DOHH2 (cell line): ENCODE measurements around the gene CCDC85C.

Experiments used
- H3F3A ChIP-seq: fragments of 200-600 bp; sonication (generic), shearing (Covaris generic); 2 replicates; pipeline ENCODE4 v1.6.0; 2016; ENCODE audit warnings: antibody characterized with exemption, mild to moderate bottlenecking; ENCODE audit not compliant: control insufficient read depth, insufficient read depth
- H3K27ac ChIP-seq: fragments of 200-600 bp; sonication (generic); 2 replicates; pipeline ENCODE4 v1.5.1; 2014; ENCODE audit warnings: low read depth, mild to moderate bottlenecking, low read length, moderate library complexity
- H3K27me3 ChIP-seq: fragments of 200-600 bp; sonication (generic); 2 replicates; pipeline ENCODE4 v1.6.1; 2014; ENCODE audit warnings: mild to moderate bottlenecking, low read length, mixed read lengths; ENCODE audit not compliant: control insufficient read depth
- H3K36me3 ChIP-seq: fragments of 200-600 bp; sonication (generic); 2 replicates; pipeline ENCODE4 v1.6.1; 2014; ENCODE audit warnings: mild to moderate bottlenecking, low read length, moderate library complexity, mixed read lengths; ENCODE audit not compliant: control insufficient read depth
- H3K4me1 ChIP-seq: fragments of 200-600 bp; sonication (generic); 2 replicates; pipeline ENCODE4 v1.6.1; 2014; ENCODE audit warnings: mild to moderate bottlenecking, low read length, mixed read lengths; ENCODE audit not compliant: control insufficient read depth
- H3K4me2 ChIP-seq: fragments of 200-600 bp; sonication (generic); 2 replicates; pipeline ENCODE4 v1.6.0; 2014; ENCODE audit warnings: mild to moderate bottlenecking, low read length, moderate library complexity
- H3K4me3 ChIP-seq: fragments of 200-600 bp; sonication (generic); 2 replicates; pipeline ENCODE4 v1.5.1; 2014; ENCODE audit warnings: mild to moderate bottlenecking, low read length, mixed read lengths
- H3K79me2 ChIP-seq: fragments of 200-600 bp; sonication (generic); 2 replicates; pipeline ENCODE4 v1.6.1; 2014; ENCODE audit warnings: mild to moderate bottlenecking, low read length, mixed read lengths; ENCODE audit not compliant: control insufficient read depth
- H3K9me2 ChIP-seq: fragments of 200-600 bp; sonication (generic); replicated peaks from 2 replicates; pipeline ENCODE4 v1.6.1; 2014; ENCODE audit warnings: mild to moderate bottlenecking, low read length, mixed read lengths; ENCODE audit not compliant: control insufficient read depth
- H3K9me3 ChIP-seq: fragments of 200-600 bp; sonication (generic); 2 replicates; pipeline ENCODE4 v1.6.1; 2014; ENCODE audit warnings: antibody characterized with exemption, low read length, mixed read lengths; ENCODE audit not compliant: control insufficient read depth, insufficient read depth
- H4K20me1 ChIP-seq: fragments of 200-600 bp; sonication (generic); 2 replicates; pipeline ENCODE4 v1.6.0; 2014; ENCODE audit warnings: low read depth, mild to moderate bottlenecking, antibody characterized with exemption, low read length, moderate library complexity; ENCODE audit not compliant: control insufficient read depth, insufficient read depth
- EZH2phosphoT487 ChIP-seq: fragments of 200-600 bp; sonication (generic); IDR thresholded peaks from 2 replicates; pipeline ENCODE4 v1.6.1; 2017; ENCODE audit warnings: borderline replicate concordance, mild to moderate bottlenecking, antibody characterized with exemption, low read length, moderate library complexity, mixed read lengths
- TF ChIP-seq, protein P1 (sequence below): fragments of 200-600 bp; sonication (generic); IDR thresholded peaks from one replicate; pipeline ENCODE4 v1.5.1; 2014; ENCODE audit warnings: antibody characterized with exemption, mild to moderate bottlenecking, low read depth, low read length; ENCODE audit not compliant: poor library complexity, severe bottlenecking

Gene CCDC85C

DNA sequence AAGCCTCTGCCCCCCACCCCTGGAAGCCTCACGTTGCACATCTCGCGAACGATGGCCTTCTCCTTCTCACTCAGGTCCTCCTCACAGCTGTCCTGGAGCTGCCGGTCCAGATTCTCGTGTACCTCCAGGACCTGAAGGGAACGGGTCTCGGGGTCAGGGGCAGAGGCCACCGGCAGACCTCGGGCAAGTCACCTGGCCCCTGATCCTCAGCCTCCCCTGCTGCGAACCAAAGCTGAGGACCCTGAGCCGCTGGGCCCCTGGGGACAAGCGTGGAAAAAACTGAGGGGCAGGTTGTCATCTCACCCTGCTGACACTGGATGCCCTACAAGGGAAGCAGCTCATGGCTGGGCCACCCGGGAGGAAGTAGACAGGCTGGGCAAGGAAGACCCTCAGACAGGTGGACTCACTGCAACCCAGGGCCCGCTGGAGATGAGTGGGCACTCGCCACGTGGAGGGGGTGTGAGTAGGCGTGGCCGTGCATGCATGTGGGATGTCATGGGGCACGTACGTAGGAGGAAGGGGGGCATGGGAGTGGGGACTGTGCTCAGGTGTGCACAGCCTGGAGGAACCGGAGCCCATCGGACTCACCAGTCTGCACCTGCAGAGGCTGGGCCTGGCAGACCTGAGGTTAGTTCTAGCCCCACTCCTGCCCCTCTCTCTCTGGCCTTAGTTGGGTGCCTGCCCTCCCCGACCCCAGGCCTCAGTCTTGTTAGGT, 87.7 kb downstream of the CCDC85C start:
- no peak overlapping the region for H3K27ac ChIP-seq
- H3K79me2 ChIP-seq: no peaks in the 10 kb centered on the region
- H3K27me3 ChIP-seq: no peaks in the 10 kb centered on the region
- TF ChIP-seq, protein P1, sequence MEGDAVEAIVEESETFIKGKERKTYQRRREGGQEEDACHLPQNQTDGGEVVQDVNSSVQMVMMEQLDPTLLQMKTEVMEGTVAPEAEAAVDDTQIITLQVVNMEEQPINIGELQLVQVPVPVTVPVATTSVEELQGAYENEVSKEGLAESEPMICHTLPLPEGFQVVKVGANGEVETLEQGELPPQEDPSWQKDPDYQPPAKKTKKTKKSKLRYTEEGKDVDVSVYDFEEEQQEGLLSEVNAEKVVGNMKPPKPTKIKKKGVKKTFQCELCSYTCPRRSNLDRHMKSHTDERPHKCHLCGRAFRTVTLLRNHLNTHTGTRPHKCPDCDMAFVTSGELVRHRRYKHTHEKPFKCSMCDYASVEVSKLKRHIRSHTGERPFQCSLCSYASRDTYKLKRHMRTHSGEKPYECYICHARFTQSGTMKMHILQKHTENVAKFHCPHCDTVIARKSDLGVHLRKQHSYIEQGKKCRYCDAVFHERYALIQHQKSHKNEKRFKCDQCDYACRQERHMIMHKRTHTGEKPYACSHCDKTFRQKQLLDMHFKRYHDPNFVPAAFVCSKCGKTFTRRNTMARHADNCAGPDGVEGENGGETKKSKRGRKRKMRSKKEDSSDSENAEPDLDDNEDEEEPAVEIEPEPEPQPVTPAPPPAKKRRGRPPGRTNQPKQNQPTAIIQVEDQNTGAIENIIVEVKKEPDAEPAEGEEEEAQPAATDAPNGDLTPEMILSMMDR: no peak
- no peak for TF ChIP-seq EZH2phosphoT487
- H4K20me1 ChIP-seq: no peaks in the 10 kb centered on the region
- no peaks in the 10 kb centered on the region for H3K9me2 ChIP-seq
- no peaks in the 10 kb centered on the region for H3K4me1 ChIP-seq
- H3F3A ChIP-seq: peaks cover under 1% of the 10 kb centered on the region; the same call in 1 of the 2 replicates
- no peak overlapping the region for H3K4me2 ChIP-seq
- no peaks in the 10 kb centered on the region for H3K36me3 ChIP-seq
- H3K9me3 ChIP-seq: no peaks in the 10 kb centered on the region
- no peak overlapping the region for H3K4me3 ChIP-seq

DNA sequence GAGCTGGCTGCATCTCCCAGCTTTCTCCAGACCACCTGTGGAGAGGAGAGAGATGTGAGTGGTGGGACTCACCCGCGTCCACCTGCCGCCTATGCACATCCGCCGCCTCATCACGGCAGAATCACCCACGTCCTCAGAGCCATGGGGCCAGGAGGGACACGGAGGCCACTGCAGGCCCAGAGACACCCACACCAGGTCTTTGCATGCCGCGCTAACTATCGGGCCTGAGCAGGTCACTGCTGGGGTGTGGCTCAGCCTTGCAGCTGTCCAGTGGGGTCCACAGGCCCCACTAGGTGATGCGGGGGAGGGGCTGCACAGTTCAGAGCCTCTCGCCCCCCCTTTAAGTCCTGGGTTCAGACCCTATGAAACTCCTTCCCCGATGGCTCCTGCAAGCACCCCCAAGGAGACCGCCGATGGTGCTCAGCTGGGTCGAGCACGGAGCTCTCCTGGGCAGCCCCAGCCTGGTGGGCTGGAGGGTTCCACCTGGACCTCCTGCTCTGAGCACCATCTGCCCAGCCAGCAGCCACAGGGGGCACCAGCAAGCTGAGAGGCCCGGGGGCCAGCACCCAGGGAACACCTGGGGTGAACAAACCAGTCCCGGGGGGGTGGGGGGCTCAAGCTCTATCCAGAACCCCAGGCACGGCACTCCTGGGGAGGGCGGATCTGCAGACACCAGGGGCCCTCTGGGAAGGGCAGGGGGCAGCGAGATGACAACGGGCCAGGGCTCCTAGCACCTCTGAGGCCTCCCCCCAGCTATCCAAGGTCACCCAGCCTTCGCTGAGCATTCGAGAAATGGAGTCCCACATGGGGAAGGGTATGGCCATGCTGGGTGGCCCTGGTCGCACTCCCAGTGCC, 88.5 kb downstream of the CCDC85C start:
- Histone ChIP-seq H3K4me2 (no peak overlapping the region), H3K9me3 (no peaks in the 10 kb centered on the region), H3K27me3 (no peaks in the 10 kb centered on the region), H3K36me3 (no peaks in the 10 kb centered on the region), H3K9me2 (no peaks in the 10 kb centered on the region), H4K20me1 (no peaks in the 10 kb centered on the region), H3K4me1 (no peaks in the 10 kb centered on the region), H3K27ac (no peak overlapping the region), H3F3A (peaks cover 5% of the 10 kb centered on the region; the same call in 1 of the 2 replicates), H3K79me2 (no peaks in the 10 kb centered on the region), H3K4me3 (no peak overlapping the region)
- TF ChIP-seq EZH2phosphoT487: no peak
- TF ChIP-seq, protein P1: no peak

DNA sequence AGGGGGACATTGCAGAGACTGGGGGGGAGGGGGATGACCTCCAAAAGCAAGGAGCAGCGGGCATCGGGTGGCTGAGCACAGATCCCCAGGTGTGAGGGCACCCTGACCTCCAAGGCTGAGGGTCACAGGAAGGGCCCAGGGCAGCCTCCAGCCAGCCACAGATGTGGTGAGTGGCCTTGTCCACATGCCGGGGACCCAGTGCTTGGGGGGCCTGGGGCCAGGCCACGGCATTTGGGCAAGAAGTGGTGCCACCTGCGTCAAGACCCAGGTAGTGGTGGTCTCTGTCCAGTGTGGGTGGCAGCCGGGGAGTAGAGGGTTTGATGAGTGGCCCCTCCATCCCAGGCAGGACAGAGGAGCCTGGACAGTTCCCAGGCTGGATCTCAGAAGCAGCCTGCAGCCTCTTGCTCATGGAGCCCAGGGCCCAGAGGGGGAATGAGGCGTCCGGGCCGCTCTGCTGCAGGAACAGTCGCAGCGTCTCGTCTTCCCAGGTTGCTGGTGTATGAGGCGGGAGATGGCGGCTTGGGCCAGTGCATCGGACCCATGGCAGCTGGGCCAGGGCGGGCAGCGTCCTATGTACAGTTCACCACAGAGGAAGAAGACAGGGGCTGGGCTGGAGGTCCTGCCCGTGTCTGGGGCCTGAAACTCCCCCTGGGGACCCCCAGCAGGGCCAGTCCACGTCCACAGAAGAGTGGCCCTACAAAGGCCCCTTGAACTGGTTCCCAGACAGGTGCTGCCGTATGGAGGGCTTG, 89.3 kb downstream of the CCDC85C start:
- H4K20me1 ChIP-seq: no peaks in the 10 kb centered on the region
- no peaks in the 10 kb centered on the region for H3K36me3 ChIP-seq
- no peak overlapping the region for H3K4me3 ChIP-seq
- H3K79me2 ChIP-seq: no peaks in the 10 kb centered on the region
- no peaks in the 10 kb centered on the region for H3K9me3 ChIP-seq
- H3F3A ChIP-seq: peaks cover 5% of the 10 kb centered on the region; the same call in 1 of the 2 replicates
- H3K9me2 ChIP-seq: no peaks in the 10 kb centered on the region
- no peak overlapping the region for H3K27ac ChIP-seq
- H3K4me2 ChIP-seq: no peak overlapping the region
- H3K4me1 ChIP-seq: no peaks in the 10 kb centered on the region
- TF ChIP-seq EZH2phosphoT487: no peak
- TF ChIP-seq, protein P1: no peak
- H3K27me3 ChIP-seq: no peaks in the 10 kb centered on the region
